ENCODE measurements around the gene GPR52.

The GPR52 gene

DNA sequence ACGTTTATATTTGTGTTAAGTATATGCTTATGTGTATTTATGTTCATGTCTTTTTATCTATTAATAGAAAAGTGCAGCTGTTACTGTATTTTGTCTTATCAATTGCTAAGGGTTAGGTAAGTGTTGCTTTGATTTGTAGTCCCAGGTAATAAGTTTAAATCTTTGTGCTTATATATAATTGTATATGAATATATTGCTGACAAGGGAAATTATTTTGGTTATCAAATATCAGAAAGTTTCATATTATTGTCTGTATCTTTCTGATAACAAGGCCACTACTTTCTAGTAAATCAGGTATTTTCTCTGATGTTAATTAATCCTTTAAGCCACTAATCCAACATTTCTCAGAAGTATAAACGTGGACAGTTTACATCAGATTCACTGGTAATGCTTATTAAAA is 21.3 kb downstream of the GPR52 start:
- DNase-seq: no peak

DNA sequence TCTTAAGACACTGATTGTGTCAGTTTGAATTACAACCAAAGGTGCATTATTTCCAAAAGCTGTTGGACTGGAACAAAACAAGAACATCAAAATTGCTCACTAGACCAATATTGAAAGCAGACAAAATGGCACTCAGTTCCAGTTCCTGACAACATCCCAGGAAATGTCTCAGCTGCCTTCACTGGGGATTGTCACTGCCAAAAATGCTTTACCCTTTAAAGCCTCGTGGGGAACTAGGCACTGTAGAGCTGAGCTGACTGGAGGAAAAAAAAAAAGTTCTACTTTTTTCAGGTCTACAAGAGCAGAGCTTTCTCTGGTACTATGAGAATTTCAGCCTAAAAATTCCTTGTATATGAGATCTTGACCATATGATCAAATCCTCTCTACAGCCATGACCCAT is 21.9 kb downstream of the GPR52 start:
- no peak for DNase-seq

DNA sequence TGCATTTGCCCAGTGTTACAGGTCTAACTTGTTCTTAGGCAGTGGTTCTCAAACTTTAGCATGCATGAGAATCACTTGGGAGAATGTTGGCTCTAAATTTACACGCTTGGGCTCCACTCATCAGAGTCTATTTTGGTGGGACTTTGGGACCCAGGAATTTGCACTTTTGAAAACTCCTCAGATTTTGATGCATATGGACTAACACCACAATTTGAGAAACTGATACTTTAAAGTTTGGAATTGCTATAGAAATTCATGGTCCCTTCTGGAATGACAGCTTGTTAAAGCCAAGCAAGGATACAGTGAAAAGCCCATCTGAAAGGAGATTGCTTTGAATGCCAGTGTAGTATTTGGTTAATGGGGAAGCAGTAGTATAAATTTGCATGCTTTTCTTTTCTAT is 31.5 kb downstream of the GPR52 start:
- DNase-seq: no peak

DNA sequence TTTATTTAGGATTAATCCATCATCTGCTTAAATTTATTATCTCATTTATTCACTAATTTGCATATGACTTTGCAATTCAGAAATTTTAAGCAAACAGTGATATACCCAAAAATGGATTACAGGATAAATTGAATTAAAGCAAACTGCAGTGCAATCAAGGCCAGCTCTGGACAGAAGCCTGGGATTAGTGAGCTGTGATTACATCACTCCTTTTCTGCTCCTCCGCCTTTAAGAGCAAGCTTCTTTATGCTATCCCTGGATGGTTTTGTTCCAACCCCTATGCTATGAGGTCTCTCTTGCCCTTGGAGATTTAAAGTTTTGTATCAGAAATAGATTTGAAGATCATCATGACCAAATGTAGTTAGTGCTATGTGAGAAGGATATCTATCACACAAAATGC is 32.6 kb downstream of the GPR52 start:
- DNase-seq: no peak

DNA sequence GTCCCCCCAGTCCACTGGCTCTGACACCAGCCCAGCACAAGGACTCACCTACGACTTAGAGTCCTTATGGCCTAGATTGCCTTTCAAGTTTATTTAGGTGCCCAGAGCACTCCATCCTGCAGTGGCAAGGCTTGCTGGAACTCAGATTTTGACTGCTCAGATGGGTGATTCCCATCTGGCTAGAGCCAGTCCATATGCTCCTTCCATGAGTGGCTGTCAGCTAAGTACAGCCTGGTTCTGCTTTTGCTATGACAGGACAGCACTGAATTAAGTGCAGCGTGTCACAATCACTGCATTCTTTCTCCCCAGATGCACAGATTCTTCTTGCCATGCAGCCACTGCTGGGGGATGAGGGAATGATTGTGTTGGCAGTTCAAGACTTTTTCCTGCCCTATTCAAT is 43.8 kb downstream of the GPR52 start:
- DNase-seq: no peak

DNA sequence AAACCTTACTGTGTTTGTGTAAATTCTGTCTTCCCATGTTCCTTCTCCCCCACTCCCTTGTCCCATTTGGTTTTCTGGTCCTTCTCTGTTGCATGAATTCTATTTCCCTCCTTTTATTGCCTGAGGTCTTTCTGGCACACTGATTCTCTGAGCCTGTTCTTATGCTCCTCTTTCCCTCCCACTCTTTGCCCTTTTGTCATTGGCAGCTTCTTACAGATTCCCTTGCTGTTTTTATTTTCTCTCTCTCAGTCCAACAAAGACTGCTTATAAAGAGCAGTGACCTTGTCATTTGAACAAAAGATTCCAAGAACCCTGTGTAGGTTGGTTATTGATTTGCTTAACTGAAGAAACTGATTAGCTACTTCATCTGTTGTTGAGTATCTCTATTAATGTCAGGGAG is 49.7 kb downstream of the GPR52 start:
- DNase-seq: no peak

Measured in effector CD8-positive, alpha-beta T cell (primary cell).